Endothelial cell of umbilical vein (primary cell): ENCODE data around the gene PPARD. TPM values are rescaled to one million over a fixed set of nuclear protein-coding genes. Genes with fewer than 3 reads are reported as not detected.

ENCODE experiments used
- BruUV-seq: library from RNA; stranded (reverse); fragments of 400-500 nt; replicated peaks from 2 replicates; lab custom pipeline; 2021; lab: Mats Ljungman, UMichigan
- CTCF ChIA-PET: fragments of 300-600, 350-600 bp; sonication (Branson Sonifier 250); formaldehyde crosslinking; loops from one replicate; lab custom pipeline; 2021; ENCODE audit warnings: antibody characterized with exemption, inconsistent platforms; lab: Charles Lee
- POLR2A ChIA-PET: fragments of 300-600, 350-600 bp; sonication (Branson Sonifier 250); formaldehyde crosslinking; loops from one replicate; lab custom pipeline; 2021; ENCODE audit warnings: antibody characterized with exemption, inconsistent platforms; lab: Charles Lee
- DNase-seq: peaks from one replicate; pipeline ENCODE4 v3.0.0-alpha.2; 2011; ENCODE audit warnings: low read depth, low spot score
- FAIRE-seq: peaks from 2 replicates; lab custom pipeline; 2011; peaks lifted over from hg19 to GRCh38; lab: Jason Lieb, UNC
- H2AFZ ChIP-seq: 2 replicates; pipeline ENCODE4 v1.6.0; 2012; ENCODE audit warnings: low read depth, low read length, control low read depth, inconsistent platforms
- H3K27ac ChIP-seq: 2 replicates; pipeline ENCODE4 v1.5.1; 2011; ENCODE audit warnings: low read depth, mild to moderate bottlenecking, control low read depth, low read length, moderate library complexity; ENCODE audit not compliant: insufficient read depth
- H3K27me3 ChIP-seq, 2 experiments: 2 replicates each; pipeline versions ENCODE4 v1.6.0 to v1.6.1; 2011; ENCODE audit warnings: low read length in 2 of 2, mixed read lengths in 1 of 2; ENCODE audit not compliant: control insufficient read depth in 2 of 2, insufficient read depth in 2 of 2
- H3K36me3 ChIP-seq, 2 experiments: 2 replicates in 1 of 2; 3 replicates in 1 of 2; pipeline ENCODE4 v1.5.1; 2011; ENCODE audit warnings: low read length in 2 of 2, mild to moderate bottlenecking in 1 of 2, moderate library complexity in 1 of 2; ENCODE audit not compliant: control insufficient read depth in 2 of 2, insufficient read depth in 2 of 2; ENCODE audit errors: extremely low read depth in 1 of 2
- H3K4me1 ChIP-seq: 3 replicates; pipeline ENCODE4 v1.5.1; 2011; ENCODE audit warnings: mild to moderate bottlenecking, low read length; ENCODE audit not compliant: control insufficient read depth, insufficient read depth; ENCODE audit errors: extremely low read depth
- H3K4me2 ChIP-seq: 2 replicates; pipeline ENCODE4 v1.6.1; 2011; ENCODE audit warnings: low read length, control low read depth, mixed read lengths; ENCODE audit not compliant: insufficient read depth
- H3K4me3 ChIP-seq, 3 experiments: fragments of 200-600 bp in 1 of 3; sonication (generic), shearing (Covaris generic) in 1 of 3; replicated peaks in 1 of 3; 2 replicates each; pipeline ENCODE4 v1.5.1; 2011 to 2016; ENCODE audit warnings: control low read depth in 3 of 3, low read length in 3 of 3, mild to moderate bottlenecking in 2 of 3, inconsistent platforms in 1 of 3, low read depth in 1 of 3, moderate library complexity in 1 of 3; ENCODE audit not compliant: insufficient read depth in 1 of 3
- H3K79me2 ChIP-seq: 2 replicates; pipeline ENCODE4 v1.6.0; 2012; ENCODE audit warnings: low read length, inconsistent platforms; ENCODE audit not compliant: control insufficient read depth, insufficient read depth
- H3K9ac ChIP-seq: replicated peaks from 2 replicates; pipeline ENCODE3; 2011; ENCODE audit warnings: low read length, control low read depth; ENCODE audit not compliant: insufficient read depth; ENCODE audit errors: extremely low read depth
- H3K9me1 ChIP-seq: replicated peaks from 3 replicates; pipeline ENCODE4 v1.6.0; 2011; ENCODE audit warnings: mild to moderate bottlenecking, low read length; ENCODE audit not compliant: control insufficient read depth, insufficient read depth; ENCODE audit errors: extremely low read depth
- H3K9me3 ChIP-seq: replicated peaks from 2 replicates; pipeline ENCODE4 v1.5.1; 2012; ENCODE audit warnings: low read length, inconsistent platforms; ENCODE audit not compliant: control insufficient read depth, insufficient read depth
- H4K20me1 ChIP-seq: replicated peaks from 2 replicates; pipeline ENCODE3; 2011; ENCODE audit warnings: mild to moderate bottlenecking, low read length; ENCODE audit not compliant: control insufficient read depth, insufficient read depth; ENCODE audit errors: extremely low read depth
- FOS ChIP-seq: IDR thresholded peaks from 2 replicates; pipeline ENCODE4 v1.6.1; 2011; ENCODE audit warnings: mild to moderate bottlenecking, low read length, moderate library complexity, borderline replicate concordance; ENCODE audit not compliant: insufficient read depth
- GATA2 ChIP-seq: IDR thresholded peaks from 2 replicates; pipeline ENCODE4 v1.7.0; 2011; ENCODE audit warnings: low read depth, mild to moderate bottlenecking, moderate library complexity, mixed read lengths, low read length; ENCODE audit not compliant: insufficient read length, insufficient read depth
- JUN ChIP-seq: IDR thresholded peaks from 2 replicates; pipeline ENCODE4 v1.6.1; 2011; ENCODE audit warnings: borderline replicate concordance, low read depth; ENCODE audit not compliant: insufficient read length, insufficient read depth
- POLR2A ChIP-seq: IDR thresholded peaks from 2 replicates; pipeline ENCODE4 v1.6.1; 2012; ENCODE audit warnings: low read depth, mild to moderate bottlenecking, control low read depth, low read length
- POLR2AphosphoS5 ChIP-seq: IDR thresholded peaks from 2 replicates; pipeline ENCODE4 v1.6.1; 2012; ENCODE audit warnings: low read depth, mild to moderate bottlenecking, control low read depth, low read length, moderate library complexity; ENCODE audit not compliant: insufficient read depth
- dilution Hi-C: fragments of 300-500 bp; cut with MboI; formaldehyde crosslinking; loops from one replicate; pipeline ENCODE4 v1.15.0; 2019; ENCODE audit warnings: low sequenced_read_pairs; ENCODE audit not compliant: extremely low pct_ligation_motif_present
- intact Hi-C: fragments of 100-400 bp; cut with micrococcal nuclease; formaldehyde crosslinking; loops from one replicate; pipeline ENCODE4 v1.10.0; 2022
- polyA plus RNA-seq, 4 experiments: library from polyadenylated mRNA; depleted of rRNA in 3 of 4; stranded (reverse) in 3 of 4; unstranded in 1 of 4; fragments of >200 nt; gene quantifications; 2 replicates each; pipeline versions ENCODE4 v1.2.1 to v1.2.3, GENCODE V29; 2011 to 2012; ENCODE audit warnings: missing spikeins in 1 of 4
- total RNA-seq: library from RNA; stranded (reverse); gene quantifications from 2 replicates; pipeline ENCODE4 v1.2.3, GENCODE V29; 2021
- TF ChIP-seq, protein P1 (sequence below), 2 donors: IDR thresholded peaks; 1 replicate in 1 of 2; 2 replicates in 1 of 2; pipeline ENCODE4 v1.5.1; 2011; ENCODE audit warnings: low read length in 2 of 2, mild to moderate bottlenecking in 2 of 2, moderate library complexity in 2 of 2, control low read depth in 1 of 2, inconsistent platforms in 1 of 2, low read depth in 1 of 2; ENCODE audit not compliant: insufficient read depth in 1 of 2; ENCODE audit errors: extremely low read depth in 1 of 2

PPARD gene
- total and polyA plus RNA-seq, 2 donors (not counting 3 experiments of a cell fraction or from before 2014, with no cell fraction given) = 23.4 to 29.2 TPM

DNA sequence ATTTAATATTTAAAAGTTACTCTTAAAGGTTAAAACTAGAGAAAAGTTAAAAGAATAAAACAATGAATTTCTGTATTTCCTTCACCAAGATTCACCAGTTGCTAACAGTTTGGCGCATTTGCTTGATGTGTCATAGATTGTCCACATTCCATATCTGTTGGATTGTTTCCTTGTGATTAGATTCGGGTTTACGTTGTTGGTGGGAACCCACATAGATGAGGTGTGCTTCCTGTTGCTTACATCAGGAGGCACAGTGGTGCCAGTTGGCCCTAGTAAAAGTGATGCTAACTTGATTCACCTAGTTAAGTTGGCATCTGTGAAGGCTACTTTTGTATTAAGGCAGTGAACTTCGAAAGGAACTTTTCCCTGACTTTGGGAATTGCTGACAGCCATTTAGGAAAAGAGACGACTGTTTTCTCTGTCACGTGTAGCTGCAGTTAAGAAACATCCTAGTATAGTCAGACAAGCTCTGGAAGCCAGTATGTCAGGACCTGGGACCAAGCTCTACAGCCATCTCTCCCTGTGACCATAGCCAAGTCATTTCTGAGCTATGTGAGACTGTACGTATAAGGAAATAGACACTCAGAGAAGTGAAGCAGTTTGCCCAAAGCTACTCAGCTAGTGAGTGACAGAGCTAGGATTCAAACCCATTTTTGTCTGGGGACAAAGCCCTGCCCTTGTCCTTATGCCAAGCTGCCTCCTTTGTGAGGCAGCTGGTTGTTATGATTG lies 49.0 kb downstream of the PPARD start:
- Histone ChIP-seq H2AFZ (no peak overlapping the region), H3K79me2 (no peaks in the 10 kb centered on the region), H3K27ac (peak overlapping the region; percentile 93), H4K20me1 (no peaks in the 10 kb centered on the region), H3K9me3 (no peaks in the 10 kb centered on the region), H3K27me3 (no peaks in the 10 kb centered on the region), H3K4me2 (peak overlapping the region; percentile 40), H3K4me3 (no peak overlapping the region), H3K9ac (peak overlapping the region; percentile 66), H3K9me1 (no peaks in the 10 kb centered on the region), H3K4me1 (peaks cover 38% of the 10 kb centered on the region), H3K36me3 (no peaks in the 10 kb centered on the region)
- BruUV-seq = TSS peak; percentile 95
- FAIRE-seq (peak; percentile 97), DNase-seq (peak; percentile 88)
- dilution Hi-C loops (no loop called here), intact Hi-C loops (loop anchor here (1.0 kb wide), 4 partner anchors 21 to 58 kb away; partner anchors contain the start of gene PPARD)
- POLR2A ChIA-PET = no interaction called here
- TF ChIP-seq, protein P1, sequence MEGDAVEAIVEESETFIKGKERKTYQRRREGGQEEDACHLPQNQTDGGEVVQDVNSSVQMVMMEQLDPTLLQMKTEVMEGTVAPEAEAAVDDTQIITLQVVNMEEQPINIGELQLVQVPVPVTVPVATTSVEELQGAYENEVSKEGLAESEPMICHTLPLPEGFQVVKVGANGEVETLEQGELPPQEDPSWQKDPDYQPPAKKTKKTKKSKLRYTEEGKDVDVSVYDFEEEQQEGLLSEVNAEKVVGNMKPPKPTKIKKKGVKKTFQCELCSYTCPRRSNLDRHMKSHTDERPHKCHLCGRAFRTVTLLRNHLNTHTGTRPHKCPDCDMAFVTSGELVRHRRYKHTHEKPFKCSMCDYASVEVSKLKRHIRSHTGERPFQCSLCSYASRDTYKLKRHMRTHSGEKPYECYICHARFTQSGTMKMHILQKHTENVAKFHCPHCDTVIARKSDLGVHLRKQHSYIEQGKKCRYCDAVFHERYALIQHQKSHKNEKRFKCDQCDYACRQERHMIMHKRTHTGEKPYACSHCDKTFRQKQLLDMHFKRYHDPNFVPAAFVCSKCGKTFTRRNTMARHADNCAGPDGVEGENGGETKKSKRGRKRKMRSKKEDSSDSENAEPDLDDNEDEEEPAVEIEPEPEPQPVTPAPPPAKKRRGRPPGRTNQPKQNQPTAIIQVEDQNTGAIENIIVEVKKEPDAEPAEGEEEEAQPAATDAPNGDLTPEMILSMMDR (IDR thresholded peaks at IDR 0.05; ENCODE audit: extremely low read depth in 1 of 2, insufficient read depth in 1 of 2, low read depth in 1 of 2, low read length in 2 of 2) = no peak
- TF ChIP-seq FOS = peak; percentile 82
- TF ChIP-seq POLR2A = peak; percentile 42
- TF ChIP-seq GATA2 = peak; percentile 85
- peak; percentile 93 for TF ChIP-seq JUN
- TF ChIP-seq POLR2AphosphoS5 = peak; percentile 92
- CTCF ChIA-PET = interaction anchor here (0.8 to 4.5 kb wide), 6 partner anchors 24 to 58 kb away, joined by 3 to 21 read pairs (median 4); partner anchors contain the start of gene PPARD
